ENCODE measurements around the gene IKZF2.
A peak's percentile ranks its signal among the peaks of the same experiment; 100 is the strongest.

IKZF2 gene

GRCh38 chr2:213098612-213099011, 52.8 kb downstream of the IKZF2 start:
- DNase-seq: no peak

GRCh38 chr2:213091765-213092164, 59.6 kb downstream of the IKZF2 start:
- DNase-seq: no peak

GRCh38 chr2:213090772-213091171, 60.6 kb downstream of the IKZF2 start:
- no peak for DNase-seq

- DNase-seq: no peak
Measured at GRCh38 chr2:213089438-213089837, 62.0 kb downstream of the IKZF2 start.

GRCh38 chr2:213087040-213087439, 64.4 kb downstream of the IKZF2 start:
- DNase-seq: no peak

GRCh38 chr2:213086571-213086970, 64.8 kb downstream of the IKZF2 start:
- no peak for DNase-seq

GRCh38 chr2:213086050-213086449, 65.4 kb downstream of the IKZF2 start:
- no peak for DNase-seq

- no peak for DNase-seq
Measured at GRCh38 chr2:213085538-213085937, 65.9 kb downstream of the IKZF2 start.

GRCh38 chr2:213084261-213084660, 67.2 kb downstream of the IKZF2 start:
- DNase-seq: no peak

- peak; percentile 47 for DNase-seq
Measured at GRCh38 chr2:213080969-213081617, 70.3 kb downstream of the IKZF2 start.

GRCh38 chr2:213079756-213080155, 71.7 kb downstream of the IKZF2 start:
- peak; percentile 22 for DNase-seq

GRCh38 chr2:213078686-213079085, 72.7 kb downstream of the IKZF2 start:
- no peak for DNase-seq

GRCh38 chr2:213069531-213069930, 81.9 kb downstream of the IKZF2 start:
- DNase-seq: no peak

- DNase-seq: no peak
Measured at GRCh38 chr2:213068676-213069359, 82.6 kb downstream of the IKZF2 start.

- no peak for DNase-seq
Measured at GRCh38 chr2:213067888-213068287, 83.5 kb downstream of the IKZF2 start.

GRCh38 chr2:213066443-213066743, 85.0 kb downstream of the IKZF2 start:
- no peak for DNase-seq

- peak; percentile 82 for DNase-seq
Measured at GRCh38 chr2:213065583-213066442, 85.6 kb downstream of the IKZF2 start.

GRCh38 chr2:213064099-213064498, 87.3 kb downstream of the IKZF2 start:
- DNase-seq: no peak

- DNase-seq: no peak
Measured at GRCh38 chr2:213057977-213058376, 93.4 kb downstream of the IKZF2 start.

- DNase-seq: no peak
Measured at GRCh38 chr2:213046431-213046830, 105.0 kb downstream of the IKZF2 start.

GRCh38 chr2:213043566-213043965, 107.8 kb downstream of the IKZF2 start:
- DNase-seq: no peak

- no peak for DNase-seq
Measured at GRCh38 chr2:213042262-213042661, 109.2 kb downstream of the IKZF2 start.

GRCh38 chr2:213036836-213037235, 114.6 kb downstream of the IKZF2 start:
- DNase-seq: no peak

- DNase-seq: no peak
Measured at GRCh38 chr2:213034585-213034984, 116.8 kb downstream of the IKZF2 start.
